Suppressor macrophage (primary cell): ENCODE measurements around the gene ADAMTSL5.
A peak's percentile ranks its signal among the peaks of the same experiment; 100 is the strongest.
"Not testable (repeated sequence)": the region's sequence is repeated elsewhere in the genome, so short reads cannot be mapped to it uniquely, and the experiment has no call there.

Experiments
- DNase-seq, 4 experiments: peaks; one replicate each; pipeline ENCODE4 v3.0.0-alpha.2; 2020 to 2022

Gene ADAMTSL5

GRCh38 chr19:1513499-1514294 lies 878 bp upstream of the ADAMTSL5 start:
- peak; percentile 73 to 91 (median 81) for DNase-seq

GRCh38 chr19:1511318-1512317 lies 1.2 kb downstream of the ADAMTSL5 start:
- DNase-seq = no peak

GRCh38 chr19:1510807-1511206 lies 2.0 kb downstream of the ADAMTSL5 start:
- DNase-seq = no peak

- no peak for DNase-seq
Measured at GRCh38 chr19:1510442-1510806, 2.4 kb downstream of the ADAMTSL5 start.

GRCh38 chr19:1509602-1510441 lies 3.0 kb downstream of the ADAMTSL5 start:
- DNase-seq = no peak

GRCh38 chr19:1508507-1508856 lies 4.3 kb downstream of the ADAMTSL5 start:
- no peak for DNase-seq

GRCh38 chr19:1507763-1508506 lies 4.9 kb downstream of the ADAMTSL5 start:
- DNase-seq = peak; percentile 91 to 93 (median 91)

GRCh38 chr19:1507192-1507660 lies 5.6 kb downstream of the ADAMTSL5 start:
- DNase-seq = no peak

GRCh38 chr19:1505991-1506881 lies 6.6 kb downstream of the ADAMTSL5 start:
- no peak for DNase-seq

- DNase-seq = no peak
Measured at GRCh38 chr19:1505012-1505411, 7.8 kb downstream of the ADAMTSL5 start.

- DNase-seq = no peak
Measured at GRCh38 chr19:1503925-1504773, 8.7 kb downstream of the ADAMTSL5 start.

GRCh38 chr19:1503089-1503924 lies 9.5 kb downstream of the ADAMTSL5 start:
- peak; percentile 73 to 89 (median 78) for DNase-seq

GRCh38 chr19:1502433-1503088 lies 10.3 kb downstream of the ADAMTSL5 start:
- no peak for DNase-seq

- no peak for DNase-seq
Measured at GRCh38 chr19:1501200-1501595, 11.6 kb downstream of the ADAMTSL5 start.

GRCh38 chr19:1499231-1499630 lies 13.6 kb downstream of the ADAMTSL5 start:
- not testable (repeated sequence) for DNase-seq

- no peak for DNase-seq
Measured at GRCh38 chr19:1497578-1498235, 15.1 kb downstream of the ADAMTSL5 start.
